Stimulated activated CD8-positive, alpha-beta memory T cell treated with anti-CD3 and anti-CD28 coated beads, Interleukin-15, amount 100 ng/mL, for 1 hour (primary cell): ENCODE results near the gene HORMAD2.
"Not testable (repeated sequence)": the region's sequence is repeated elsewhere in the genome, so short reads cannot be mapped to it uniquely, and the experiment has no call there.

ENCODE experiments used
- DNase-seq: peaks from one replicate; pipeline ENCODE4 v3.0.0-alpha.2; 2020; ENCODE audit warnings: low read depth

HORMAD2 gene

GRCh38 chr22:30211124-30211820 is 131.0 kb downstream of the HORMAD2 start:
- DNase-seq: no peak

- DNase-seq: no peak
Observed at GRCh38 chr22:30212363-30212995, 132.2 kb downstream of the HORMAD2 start.

GRCh38 chr22:30212996-30213441 is 132.8 kb downstream of the HORMAD2 start:
- DNase-seq: no peak

- DNase-seq: no peak
Observed at GRCh38 chr22:30214703-30215407, 134.6 kb downstream of the HORMAD2 start.

GRCh38 chr22:30216272-30216671 is 136.0 kb downstream of the HORMAD2 start:
- DNase-seq: not testable (repeated sequence)

- no peak for DNase-seq
Observed at GRCh38 chr22:30216710-30217109, 136.4 kb downstream of the HORMAD2 start.

- DNase-seq: no peak
Observed at GRCh38 chr22:30217698-30218560, 137.7 kb downstream of the HORMAD2 start.

GRCh38 chr22:30219049-30219654 is 138.9 kb downstream of the HORMAD2 start:
- DNase-seq: no peak

- DNase-seq: no peak
Observed at GRCh38 chr22:30219668-30220278, 139.5 kb downstream of the HORMAD2 start.

- DNase-seq: no peak
Observed at GRCh38 chr22:30220338-30221012, 140.2 kb downstream of the HORMAD2 start.

GRCh38 chr22:30221121-30221992 is 141.1 kb downstream of the HORMAD2 start:
- peak; percentile 28 for DNase-seq

- no peak for DNase-seq
Observed at GRCh38 chr22:30222321-30222720, 142.1 kb downstream of the HORMAD2 start.

GRCh38 chr22:30223303-30223702 is 143.0 kb downstream of the HORMAD2 start:
- DNase-seq: no peak

- no peak for DNase-seq
Observed at GRCh38 chr22:30224161-30224857, 144.0 kb downstream of the HORMAD2 start.

- no peak for DNase-seq
Observed at GRCh38 chr22:30225220-30225927, 145.1 kb downstream of the HORMAD2 start.

- DNase-seq: no peak
Observed at GRCh38 chr22:30226192-30226832, 146.0 kb downstream of the HORMAD2 start.
